KG1 (cell line): ENCODE results near the gene CMTM3.
"Not testable (repeated sequence)": the region's sequence is repeated elsewhere in the genome, so short reads cannot be mapped to it uniquely, and the experiment has no call there.

ENCODE experiments used
- DNase-seq: peaks from one replicate; lab custom pipeline; 2025; lab: John Stamatoyannopoulos, UW

Gene CMTM3

GRCh38 chr16:66609139-66609510 lies 4.6 kb downstream of the CMTM3 start:
- DNase-seq: no peak

GRCh38 chr16:66610111-66610820 lies 5.8 kb downstream of the CMTM3 start:
- DNase-seq: no peak

- not testable (repeated sequence) for DNase-seq
These were observed 7.4 kb downstream of the CMTM3 start for GRCh38 chr16:66611911-66612310.

- DNase-seq: no peak
These were observed 7.9 kb downstream of the CMTM3 start for GRCh38 chr16:66612422-66612821.

- no peak for DNase-seq
These were observed 9.8 kb downstream of the CMTM3 start for GRCh38 chr16:66614161-66614802.

GRCh38 chr16:66616169-66616568 lies 11.7 kb downstream of the CMTM3 start:
- no peak for DNase-seq

- DNase-seq: no peak
These were observed 12.1 kb downstream of the CMTM3 start for GRCh38 chr16:66616592-66616991.

GRCh38 chr16:66617010-66617434 lies 12.5 kb downstream of the CMTM3 start:
- DNase-seq: no peak

- DNase-seq: no peak
These were observed 13.2 kb downstream of the CMTM3 start for GRCh38 chr16:66617728-66618127.

- no peak for DNase-seq
These were observed 14.3 kb downstream of the CMTM3 start for GRCh38 chr16:66618588-66619375.

GRCh38 chr16:66619534-66620428 lies 15.3 kb downstream of the CMTM3 start:
- DNase-seq: no peak

- DNase-seq: no peak
These were observed 15.9 kb downstream of the CMTM3 start for GRCh38 chr16:66620429-66620795.

GRCh38 chr16:66621973-66622372 lies 17.5 kb downstream of the CMTM3 start:
- no peak for DNase-seq

GRCh38 chr16:66622863-66623262 lies 18.4 kb downstream of the CMTM3 start:
- DNase-seq: no peak

GRCh38 chr16:66623755-66624154 lies 19.3 kb downstream of the CMTM3 start:
- DNase-seq: no peak

GRCh38 chr16:66627611-66628378 lies 23.3 kb downstream of the CMTM3 start:
- DNase-seq: not testable (repeated sequence)

- DNase-seq: no peak
These were observed 25.4 kb downstream of the CMTM3 start for GRCh38 chr16:66629856-66630255.

GRCh38 chr16:66630561-66631260 lies 26.2 kb downstream of the CMTM3 start:
- DNase-seq: not testable (repeated sequence)

- DNase-seq: not testable (repeated sequence)
These were observed 27.1 kb downstream of the CMTM3 start for GRCh38 chr16:66631558-66631957.

- no peak for DNase-seq
These were observed 30.2 kb downstream of the CMTM3 start for GRCh38 chr16:66634527-66635196.
